Nephron (organoid): ENCODE measurements around the gene BARX2.

Experiments used
- H3K27ac Mint-ChIP-seq, 3 experiments: 2 replicates each; pipeline ENCODE4 v1.8.0; 2020; ENCODE audit warnings: mixed read lengths in 3 of 3, mild to moderate bottlenecking in 2 of 3, moderate library complexity in 1 of 3
- H3K27me3 Mint-ChIP-seq: 2 replicates; pipeline ENCODE4 v1.8.0; 2021; ENCODE audit warnings: low read depth, mild to moderate bottlenecking, moderate library complexity, mixed read lengths
- H3K36me3 Mint-ChIP-seq: 2 replicates; pipeline ENCODE4 v1.8.0; 2020; ENCODE audit warnings: low read depth, mixed read lengths
- H3K4me1 Mint-ChIP-seq: 2 replicates; pipeline ENCODE4 v1.8.0; 2020; ENCODE audit warnings: mixed read lengths
- H3K4me3 Mint-ChIP-seq, 3 experiments: 2 replicates each; pipeline ENCODE4 v1.8.0; 2020; ENCODE audit warnings: mild to moderate bottlenecking in 3 of 3, mixed read lengths in 3 of 3, moderate library complexity in 2 of 3
- H3K9me3 Mint-ChIP-seq: 2 replicates; pipeline ENCODE4 v1.8.0; 2020; ENCODE audit warnings: mixed read lengths
- TF ChIP-seq, protein P1 (sequence below), 3 experiments: fragments of 200-600 bp; sonication (generic); IDR thresholded peaks; one replicate each; pipeline ENCODE4 v1.5.0; 2021; ENCODE audit warnings: antibody characterized with exemption in 3 of 3; ENCODE audit not compliant: unreplicated experiment in 3 of 3

BARX2 gene

DNA sequence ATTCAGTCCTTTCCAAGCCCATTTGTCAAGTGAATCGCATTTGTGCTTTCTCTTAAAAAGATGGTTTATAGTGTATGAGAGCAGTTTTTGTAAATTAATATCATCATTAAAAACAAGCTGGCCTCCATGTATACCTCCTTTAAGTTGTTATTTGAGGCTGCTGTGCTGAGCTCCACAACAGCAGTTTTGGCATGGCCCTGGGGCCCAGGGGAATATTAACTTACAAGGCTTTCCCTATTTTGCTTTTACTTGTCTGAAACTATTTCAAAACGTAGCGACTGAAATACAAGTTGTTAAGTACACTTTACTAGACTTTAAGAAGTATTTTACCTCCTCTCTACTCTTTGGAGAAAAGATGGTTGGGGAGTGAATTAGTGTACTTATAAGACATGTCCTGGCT is 4.9 kb upstream of the BARX2 start:
- H3K27ac Mint-ChIP-seq, result peak overlapping the region; percentile 29 to 87 (median 38)
- peak overlapping the region in 2 of 3 experiments; percentile 11 to 48 for H3K4me3 Mint-ChIP-seq
- no peaks in the 10 kb centered on the region for H3K9me3 Mint-ChIP-seq
- H3K27me3 Mint-ChIP-seq, result peaks cover 93% of the 10 kb centered on the region
- H3K36me3 Mint-ChIP-seq, result no peaks in the 10 kb centered on the region
- TF ChIP-seq, protein P1, sequence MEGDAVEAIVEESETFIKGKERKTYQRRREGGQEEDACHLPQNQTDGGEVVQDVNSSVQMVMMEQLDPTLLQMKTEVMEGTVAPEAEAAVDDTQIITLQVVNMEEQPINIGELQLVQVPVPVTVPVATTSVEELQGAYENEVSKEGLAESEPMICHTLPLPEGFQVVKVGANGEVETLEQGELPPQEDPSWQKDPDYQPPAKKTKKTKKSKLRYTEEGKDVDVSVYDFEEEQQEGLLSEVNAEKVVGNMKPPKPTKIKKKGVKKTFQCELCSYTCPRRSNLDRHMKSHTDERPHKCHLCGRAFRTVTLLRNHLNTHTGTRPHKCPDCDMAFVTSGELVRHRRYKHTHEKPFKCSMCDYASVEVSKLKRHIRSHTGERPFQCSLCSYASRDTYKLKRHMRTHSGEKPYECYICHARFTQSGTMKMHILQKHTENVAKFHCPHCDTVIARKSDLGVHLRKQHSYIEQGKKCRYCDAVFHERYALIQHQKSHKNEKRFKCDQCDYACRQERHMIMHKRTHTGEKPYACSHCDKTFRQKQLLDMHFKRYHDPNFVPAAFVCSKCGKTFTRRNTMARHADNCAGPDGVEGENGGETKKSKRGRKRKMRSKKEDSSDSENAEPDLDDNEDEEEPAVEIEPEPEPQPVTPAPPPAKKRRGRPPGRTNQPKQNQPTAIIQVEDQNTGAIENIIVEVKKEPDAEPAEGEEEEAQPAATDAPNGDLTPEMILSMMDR (IDR thresholded peaks at IDR 0.05; ENCODE audit: unreplicated experiment in 3 of 3), result no peak
- peaks cover 53% of the 10 kb centered on the region for H3K4me1 Mint-ChIP-seq

DNA sequence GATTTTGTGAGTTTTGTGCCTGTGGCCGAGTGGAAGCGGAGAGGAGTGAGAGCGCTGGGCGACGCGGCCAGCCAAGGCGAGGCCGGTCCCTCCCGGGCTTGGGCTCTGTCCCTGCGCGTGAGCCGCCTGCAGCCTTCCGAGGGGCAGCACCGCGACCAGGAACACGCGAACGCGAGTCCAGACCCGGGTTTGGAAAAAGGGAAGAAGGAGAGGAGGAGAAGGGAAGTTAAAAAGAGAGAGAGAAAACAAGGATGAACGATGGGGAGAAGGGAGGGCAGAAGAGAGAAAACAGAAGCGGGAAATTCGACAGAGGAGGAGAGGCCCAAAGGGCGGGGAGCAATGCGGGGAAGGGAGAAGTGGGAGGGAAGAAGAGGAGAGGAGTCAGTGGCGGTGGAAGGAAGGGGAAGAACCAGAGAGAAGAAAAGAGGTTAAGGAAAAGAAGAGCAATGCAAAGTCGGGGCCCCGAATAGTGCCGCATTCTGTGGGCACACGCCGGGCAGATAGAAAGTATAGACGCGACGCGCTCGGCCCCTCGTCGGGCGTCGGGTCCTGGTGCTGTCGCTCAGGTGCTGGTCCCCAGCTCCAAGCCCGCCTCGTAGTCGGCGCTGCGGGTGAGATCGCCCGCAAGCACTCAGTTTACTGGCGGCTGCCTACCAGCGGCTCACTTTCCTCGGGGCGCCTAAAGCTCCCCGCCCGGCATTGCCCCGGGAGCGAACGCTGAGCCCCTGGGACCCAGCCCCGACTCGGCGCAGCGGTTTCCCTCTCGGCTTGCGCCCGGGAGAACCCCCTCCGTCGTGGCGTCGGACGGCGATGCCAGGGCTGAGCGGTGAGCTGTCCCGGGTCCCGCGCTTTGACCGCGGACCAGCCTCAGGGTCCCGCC is 2.8 kb upstream of the BARX2 start:
- Mint-ChIP-seq H3K9me3 (no peaks in the 10 kb centered on the region), H3K4me3 (peak overlapping the region; percentile 56 to 88 (median 86)), H3K27ac (no peak overlapping the region), H3K36me3 (no peaks in the 10 kb centered on the region), H3K4me1 (peaks cover 50% of the 10 kb centered on the region), H3K27me3 (peaks cover 94% of the 10 kb centered on the region)
- TF ChIP-seq, protein P1 (IDR thresholded peaks at IDR 0.05; ENCODE audit: unreplicated experiment in 3 of 3), result no peak

DNA sequence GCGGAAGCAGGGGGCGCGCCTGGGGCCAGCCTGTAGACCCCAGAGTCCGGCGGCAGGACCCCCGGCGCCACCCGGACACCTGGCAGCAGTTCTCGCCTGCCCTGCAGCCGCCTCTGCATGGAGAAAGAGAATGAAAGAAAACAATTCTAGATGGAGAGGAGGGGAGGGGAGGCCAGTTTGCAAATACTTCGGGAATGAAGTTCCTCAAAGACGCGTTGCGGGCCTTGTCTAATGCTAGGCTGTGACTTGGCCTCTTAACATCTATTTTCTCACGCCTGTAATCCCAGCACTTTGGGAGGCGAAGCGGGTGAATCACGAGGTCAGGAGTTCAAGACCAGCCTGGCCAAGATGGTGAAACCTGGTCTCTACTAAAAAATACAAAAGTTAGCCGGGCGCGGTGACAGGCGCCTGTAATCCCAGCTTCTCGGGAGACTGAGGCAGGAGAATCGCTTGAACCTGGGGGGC is 2.1 kb upstream of the BARX2 start:
- TF ChIP-seq, protein P1 (IDR thresholded peaks at IDR 0.05; ENCODE audit: unreplicated experiment in 3 of 3), result no peak
- Mint-ChIP-seq H3K36me3 (no peaks in the 10 kb centered on the region), H3K9me3 (no peaks in the 10 kb centered on the region), H3K4me3 (peak overlapping the region; percentile 82 to 85 (median 82)), H3K27ac (no peak overlapping the region), H3K27me3 (peaks cover 95% of the 10 kb centered on the region), H3K4me1 (peaks cover 48% of the 10 kb centered on the region)

DNA sequence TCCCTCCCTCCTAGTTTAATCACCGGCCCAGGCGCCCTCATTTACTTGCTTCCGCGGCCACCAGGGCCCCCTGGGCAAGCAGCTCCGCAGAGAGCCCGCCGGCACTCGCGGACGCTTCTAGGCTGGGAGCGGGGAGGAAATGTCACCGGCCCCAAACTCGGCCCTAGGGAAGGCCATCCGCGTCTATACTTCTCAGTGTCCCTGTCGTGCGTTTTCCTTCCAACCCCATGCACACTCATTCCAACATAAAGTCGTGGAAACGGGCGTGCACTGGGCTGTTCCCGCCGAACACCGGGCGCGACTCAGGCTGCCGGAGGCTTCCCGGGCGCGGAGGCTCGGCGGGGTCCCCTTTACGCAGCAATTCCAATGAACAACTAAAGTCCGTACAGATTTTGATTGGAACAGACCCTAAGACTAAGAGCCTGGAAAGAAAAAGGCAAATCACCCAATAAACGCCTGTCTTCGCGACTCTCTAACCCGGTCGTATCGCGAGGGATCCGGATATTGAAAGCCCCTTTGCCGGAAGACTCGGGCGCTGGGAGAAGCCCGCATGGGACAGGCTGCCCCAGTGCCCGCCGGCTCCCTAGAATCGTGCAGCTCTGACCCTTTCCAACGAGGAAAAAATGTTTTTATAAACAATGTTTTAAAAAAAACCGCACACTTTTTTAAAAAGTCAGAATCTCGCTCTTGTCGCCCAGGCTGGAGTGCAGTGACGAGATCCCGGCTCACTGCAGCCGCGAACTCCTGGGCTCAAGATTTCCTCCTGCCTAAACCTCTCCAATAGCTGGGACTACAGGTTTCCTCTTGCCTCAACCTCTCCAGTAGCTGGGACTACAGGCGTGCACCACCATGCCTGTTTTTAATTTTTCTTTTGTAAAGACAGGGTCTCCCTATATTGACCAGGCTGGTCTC is 1.3 kb upstream of the BARX2 start:
- no peaks in the 10 kb centered on the region for H3K9me3 Mint-ChIP-seq
- H3K27ac Mint-ChIP-seq, result peak overlapping the region in 1 of 3 experiments; percentile 43
- peak overlapping the region; percentile 82 to 85 (median 82) for H3K4me3 Mint-ChIP-seq
- peaks cover 40% of the 10 kb centered on the region for H3K4me1 Mint-ChIP-seq
- H3K27me3 Mint-ChIP-seq, result peaks cover 94% of the 10 kb centered on the region
- H3K36me3 Mint-ChIP-seq, result no peaks in the 10 kb centered on the region
- TF ChIP-seq, protein P1 (IDR thresholded peaks at IDR 0.05; ENCODE audit: unreplicated experiment in 3 of 3), result no peak

DNA sequence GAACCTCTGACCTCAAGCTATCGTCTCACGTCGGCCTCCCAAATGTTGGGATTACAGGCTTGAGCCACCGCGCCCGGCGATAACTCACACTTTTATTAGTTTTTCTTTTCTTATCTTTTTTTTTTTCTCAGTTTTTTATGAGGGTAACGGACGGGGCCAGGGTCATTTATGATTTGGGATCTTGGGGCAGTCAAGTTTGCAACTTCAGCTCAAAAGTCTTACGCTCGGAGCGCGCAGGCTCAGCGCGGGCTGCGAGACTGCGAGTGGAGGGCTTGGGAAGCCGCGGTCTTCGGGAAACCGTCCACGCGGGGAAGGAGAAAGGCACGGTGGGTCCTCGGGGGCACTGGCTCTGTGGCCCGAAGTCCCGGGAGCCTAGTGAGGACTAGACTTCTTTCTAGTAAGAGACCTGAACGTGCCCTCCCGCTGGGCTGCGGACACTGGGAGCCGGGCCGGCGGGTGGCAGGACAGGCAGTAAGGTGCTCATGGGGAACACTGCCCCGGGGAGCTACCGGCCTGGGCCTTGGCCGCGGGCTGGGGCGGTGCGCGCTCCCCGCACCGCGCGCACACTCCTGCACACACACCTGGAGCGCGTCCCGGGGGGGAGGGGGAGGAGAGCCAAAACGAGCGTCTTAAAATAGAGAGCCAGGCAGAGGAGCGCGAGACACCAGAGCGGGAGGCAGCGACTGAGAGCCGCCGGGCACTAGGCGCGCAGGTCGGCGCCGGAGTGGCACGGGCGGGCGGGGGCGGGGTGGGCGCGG is 476 bp upstream of the BARX2 start:
- no peaks in the 10 kb centered on the region for H3K9me3 Mint-ChIP-seq
- peaks cover 94% of the 10 kb centered on the region for H3K27me3 Mint-ChIP-seq
- peak overlapping the region; percentile 82 to 85 (median 82) for H3K4me3 Mint-ChIP-seq
- H3K36me3 Mint-ChIP-seq, result no peaks in the 10 kb centered on the region
- no peak overlapping the region for H3K27ac Mint-ChIP-seq
- TF ChIP-seq, protein P1 (IDR thresholded peaks at IDR 0.05; ENCODE audit: unreplicated experiment in 3 of 3), result no peak
- H3K4me1 Mint-ChIP-seq, result peaks cover 39% of the 10 kb centered on the region
